CD14-positive monocyte (primary cell): Measurements from ENCODE around the gene HYLS1. TPM values are rescaled to one million over a fixed set of nuclear protein-coding genes. Genes with fewer than 3 reads are reported as not detected.
A peak's percentile ranks its signal among the peaks of the same experiment; 100 is the strongest.

Experiments
- DNase-seq, 3 donors: peaks; one replicate each; pipeline ENCODE4 v3.0.0-alpha.2; 2011 to 2022
- H2AFZ ChIP-seq: 2 replicates; pipeline ENCODE4 v1.6.0; 2012; ENCODE audit warnings: mild to moderate bottlenecking, low read depth, low read length, inconsistent platforms; ENCODE audit not compliant: insufficient read depth, poor library complexity, severe bottlenecking
- H3K27ac ChIP-seq, 2 donors: 1 replicate in 1 of 2; 2 replicates in 1 of 2; pipeline ENCODE4 v1.5.1; 2012 to 2013; ENCODE audit warnings: low read length in 2 of 2, control low read depth in 1 of 2, inconsistent platforms in 1 of 2, low read depth in 1 of 2, mild to moderate bottlenecking in 1 of 2
- H3K27me3 ChIP-seq, 2 donors: one replicate each; pipeline versions ENCODE4 v1.6.0 to v1.6.1; 2011 to 2013; ENCODE audit warnings: low read length in 2 of 2; ENCODE audit not compliant: control insufficient read depth in 2 of 2, insufficient read depth in 2 of 2
- H3K36me3 ChIP-seq, 2 donors: replicated peaks in 1 of 2; 1 replicate in 1 of 2; 2 replicates in 1 of 2; pipeline versions ENCODE4 v1.5.1 to v1.6.1; 2012 to 2013; ENCODE audit warnings: low read length in 2 of 2, control low read depth in 1 of 2, inconsistent platforms in 1 of 2, mild to moderate bottlenecking in 1 of 2; ENCODE audit not compliant: insufficient read depth in 2 of 2, control insufficient read depth in 1 of 2
- H3K4me1 ChIP-seq, 2 donors: 1 replicate in 1 of 2; 2 replicates in 1 of 2; pipeline versions ENCODE4 v1.5.1 to v1.6.1; 2012 to 2013; ENCODE audit warnings: low read length in 2 of 2, control low read depth in 1 of 2, inconsistent platforms in 1 of 2, mild to moderate bottlenecking in 1 of 2, moderate library complexity in 1 of 2; ENCODE audit not compliant: insufficient read depth in 2 of 2, control insufficient read depth in 1 of 2
- H3K4me2 ChIP-seq: replicated peaks from 2 replicates; pipeline ENCODE3; 2012; ENCODE audit warnings: low read length, moderate library complexity, mild to moderate bottlenecking; ENCODE audit not compliant: poor library complexity, severe bottlenecking; ENCODE audit errors: extremely low read depth
- H3K4me3 ChIP-seq, 3 experiments: fragments of 200-600 bp in 1 of 3; sonication (generic) in 1 of 3; replicated peaks in 1 of 3; 1 replicate in 2 of 3; 2 replicates in 1 of 3; pipeline ENCODE4 v1.5.1; 2011 to 2013; ENCODE audit warnings: low read length in 3 of 3, mild to moderate bottlenecking in 3 of 3, control low read depth in 2 of 3, low read depth in 2 of 3, inconsistent platforms in 1 of 3, moderate library complexity in 1 of 3
- H3K79me2 ChIP-seq: 2 replicates; pipeline ENCODE4 v1.6.0; 2012; ENCODE audit warnings: mild to moderate bottlenecking, control low read depth, inconsistent platforms, low read length, moderate library complexity; ENCODE audit not compliant: insufficient read depth
- H3K9ac ChIP-seq: 2 replicates; pipeline ENCODE4 v1.6.0; 2017; ENCODE audit warnings: low read length, mild to moderate bottlenecking; ENCODE audit not compliant: insufficient read depth, poor library complexity, severe bottlenecking
- H3K9me3 ChIP-seq, 2 donors: replicated peaks in 1 of 2; 1 replicate in 1 of 2; 2 replicates in 1 of 2; pipeline versions ENCODE4 v1.5.1 to v1.6.1; 2012 to 2013; ENCODE audit warnings: low read length in 2 of 2, control low read depth in 1 of 2; ENCODE audit not compliant: control insufficient read depth in 1 of 2, insufficient read depth in 1 of 2
- H4K20me1 ChIP-seq: 2 replicates; pipeline ENCODE4 v1.6.0; 2012; ENCODE audit warnings: mild to moderate bottlenecking, low read length, control low read depth, moderate library complexity; ENCODE audit not compliant: insufficient read depth
- H3K27ac Mint-ChIP-seq, 7 donors: one replicate each; pipeline ENCODE4 v1.8.0; 2020; ENCODE audit warnings: mild to moderate bottlenecking in 7 of 7, mixed read lengths in 7 of 7, moderate library complexity in 6 of 7, inconsistent platforms in 2 of 7
- H3K27me3 Mint-ChIP-seq, 3 donors: one replicate each; pipeline ENCODE4 v1.8.0; 2021 to 2022; ENCODE audit warnings: low read depth in 3 of 3, mild to moderate bottlenecking in 3 of 3, mixed read lengths in 3 of 3, moderate library complexity in 3 of 3, inconsistent platforms in 1 of 3
- H3K36me3 Mint-ChIP-seq, 2 donors: one replicate each; pipeline ENCODE4 v1.8.0; 2020; ENCODE audit warnings: mixed read lengths in 2 of 2, inconsistent platforms in 1 of 2, mild to moderate bottlenecking in 1 of 2
- H3K4me1 Mint-ChIP-seq: one replicate; pipeline ENCODE4 v1.8.0; 2020; ENCODE audit warnings: mild to moderate bottlenecking, mixed read lengths
- H3K4me3 Mint-ChIP-seq, 2 donors: one replicate each; pipeline ENCODE4 v1.8.0; 2020; ENCODE audit warnings: mild to moderate bottlenecking in 2 of 2, mixed read lengths in 2 of 2, moderate library complexity in 1 of 2
- H3K9me3 Mint-ChIP-seq, 7 donors: one replicate each; pipeline ENCODE4 v1.8.0; 2020 to 2022; ENCODE audit warnings: mixed read lengths in 7 of 7, mild to moderate bottlenecking in 6 of 7, moderate library complexity in 6 of 7, inconsistent platforms in 2 of 7
- WGBS: methylation state at CpG from one replicate; pipeline ENCODE4 v1.1.5; 2013; ENCODE audit warnings: missing lambda C conversion rate; ENCODE audit not compliant: insufficient coverage; 5-methylcytosine and 5-hydroxymethylcytosine counted together
- intact Hi-C, 2 donors: fragments of 100-400 bp; cut with micrococcal nuclease; formaldehyde crosslinking; loops; one replicate each; pipeline versions ENCODE4 v1.15.0 to v1.15.1; 2023
- polyA minus RNA-seq: library from RNA; depleted of rRNA, polyadenylated mRNA; stranded (reverse); fragments of >200 nt; gene quantifications from 2 replicates; pipeline ENCODE4 v1.2.3, GENCODE V29; 2012
- polyA plus RNA-seq, 3 donors: library from polyadenylated mRNA; depleted of rRNA in 1 of 3; unstranded in 2 of 3; stranded (reverse) in 1 of 3; fragments of 300-500 nt in 2 of 3; fragments of >200 nt in 1 of 3; fragmentation: Illumina TruSeq in 2 of 3; gene quantifications; 1 replicate in 2 of 3; 2 replicates in 1 of 3; pipeline ENCODE4 v1.2.3, GENCODE V29; 2012 to 2021
- total RNA-seq, 12 experiments: library from RNA in 1 of 12; stranded (reverse) in 1 of 12; fragments of 120-200 nt in 1 of 12; gene quantifications; one replicate each; pipeline ENCODE4 v1.2.4 and lab custom pipeline; 2013 to 2026; ENCODE audit warnings: mixed read lengths in 6 of 12, inconsistent platforms in 1 of 12
- TF ChIP-seq, protein P1 (sequence below): fragments of 200-600 bp; IDR thresholded peaks from one replicate; pipeline ENCODE4 v1.8.0; 2022; ENCODE audit warnings: antibody characterized with exemption, mild to moderate bottlenecking

HYLS1 gene, protein sequence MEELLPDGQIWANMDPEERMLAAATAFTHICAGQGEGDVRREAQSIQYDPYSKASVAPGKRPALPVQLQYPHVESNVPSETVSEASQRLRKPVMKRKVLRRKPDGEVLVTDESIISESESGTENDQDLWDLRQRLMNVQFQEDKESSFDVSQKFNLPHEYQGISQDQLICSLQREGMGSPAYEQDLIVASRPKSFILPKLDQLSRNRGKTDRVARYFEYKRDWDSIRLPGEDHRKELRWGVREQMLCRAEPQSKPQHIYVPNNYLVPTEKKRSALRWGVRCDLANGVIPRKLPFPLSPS
- 5.3 TPM for total RNA-seq (2013)
- polyA plus RNA-seq: 1 to 10 TPM in 2 of 3 donors, under 1 TPM in 1; 0.61 to 2.6 (median 2.0) TPM
- 1.2 and 2.8 TPM in 2 replicates for polyA minus RNA-seq
- 0.84 to 4.5 (median 2.4) reads per million in 11 experiments for total RNA-seq (lab: John Stamatoyannopoulos, UW)

DNA sequence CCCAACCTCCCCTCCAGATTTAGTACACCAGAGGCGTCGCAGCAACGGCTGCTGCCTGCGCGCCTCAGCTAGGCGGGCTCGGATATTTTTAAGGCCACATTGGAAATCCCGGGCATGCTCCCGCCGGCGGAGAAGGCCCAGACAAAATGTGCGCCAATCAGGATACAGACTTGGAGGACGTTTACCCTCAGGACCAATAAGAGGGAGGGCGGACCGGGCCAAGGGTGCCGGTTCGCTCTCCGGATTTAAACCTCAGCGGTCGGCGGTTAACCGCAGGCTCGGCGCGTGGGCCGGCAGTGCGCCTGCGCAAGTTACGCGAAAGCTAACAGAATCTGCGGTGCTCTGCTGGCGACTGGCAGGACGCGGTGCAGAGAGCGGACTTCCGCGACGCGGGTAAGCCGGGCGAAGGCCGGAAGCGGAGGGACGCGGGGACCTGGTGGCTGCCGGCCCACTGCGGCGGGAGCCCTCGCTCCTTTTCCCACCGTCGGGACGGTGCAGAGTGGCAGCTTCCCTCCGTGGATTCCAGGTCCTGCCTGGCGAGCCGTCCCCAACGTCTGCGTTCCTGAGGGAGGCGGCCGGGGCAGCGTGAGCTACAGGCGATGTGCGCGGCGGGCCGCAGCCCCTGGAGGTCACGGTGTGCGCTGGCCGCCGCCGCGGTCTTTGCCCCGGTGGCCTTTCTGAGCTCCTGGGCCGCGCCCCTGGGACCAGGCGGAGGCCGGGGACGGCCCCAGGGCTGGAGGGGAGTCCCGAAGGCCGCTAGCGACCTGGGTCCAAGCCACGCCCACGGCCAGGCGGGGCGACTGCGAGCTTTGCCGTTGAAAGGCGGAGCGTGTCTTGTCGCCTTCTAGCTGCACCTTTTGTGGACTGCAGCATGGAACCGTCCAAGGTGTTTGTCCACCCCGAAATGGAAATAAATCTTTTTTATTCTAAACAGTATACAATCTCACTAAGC is at the start of gene HYLS1:
Gene HYLS1, plus strand, starts transcription at position 296 of the 952 bp plus-strand sequence. CDS start 11,701 bp downstream, outside the sequence.
- Histone ChIP-seq H3K79me2 (peaks cover 35% of the 10 kb centered on the region), H3K4me1 (peaks cover 17 to 25% of the 10 kb centered on the region in 2 donors), H2AFZ (peak within 1 kb of the TSS; percentile 97), H3K36me3 (peaks cover 7 to 12% of the 10 kb centered on the region in 2 donors), H3K9me3 (no peaks in the 10 kb centered on the region), H3K27me3 (no peaks in the 10 kb centered on the region), H3K27ac (peak within 1 kb of the TSS; percentile 83 to 85), H3K4me3 (peak within 1 kb of the TSS; percentile 58 to 93 (median 68)), H3K9ac (peak within 1 kb of the TSS; percentile 79), H4K20me1 (no peaks in the 10 kb centered on the region), H3K4me2 (peak within 1 kb of the TSS; percentile 79)
- Mint-ChIP-seq H3K27ac (peak within 1 kb of the TSS; percentile 78 to 93 (median 91)), H3K9me3 (peaks cover 0 to 7% (median 0%) of the 10 kb centered on the region in 7 donors), H3K27me3 (peaks cover 1 to 9% (median 5%) of the 10 kb centered on the region in 3 donors), H3K36me3 (peaks cover 10 to 15% of the 10 kb centered on the region in 2 donors), H3K4me3 (peak within 1 kb of the TSS; percentile 89 to 90), H3K4me1 (peaks cover 32% of the 10 kb centered on the region)
- DNase-seq: peak; percentile 95 to 98 (median 97)
- intact Hi-C loops: loop anchor here in 1 of 2 donors (2.0 to 10.0 kb wide), 2 partner anchors 15 to 293 kb away; partner anchors contain the start of genes PUS3 and STT3A
- WGBS: under 1% methylated on average over 86 of the region's 91 CpGs
- TF ChIP-seq, protein P1, sequence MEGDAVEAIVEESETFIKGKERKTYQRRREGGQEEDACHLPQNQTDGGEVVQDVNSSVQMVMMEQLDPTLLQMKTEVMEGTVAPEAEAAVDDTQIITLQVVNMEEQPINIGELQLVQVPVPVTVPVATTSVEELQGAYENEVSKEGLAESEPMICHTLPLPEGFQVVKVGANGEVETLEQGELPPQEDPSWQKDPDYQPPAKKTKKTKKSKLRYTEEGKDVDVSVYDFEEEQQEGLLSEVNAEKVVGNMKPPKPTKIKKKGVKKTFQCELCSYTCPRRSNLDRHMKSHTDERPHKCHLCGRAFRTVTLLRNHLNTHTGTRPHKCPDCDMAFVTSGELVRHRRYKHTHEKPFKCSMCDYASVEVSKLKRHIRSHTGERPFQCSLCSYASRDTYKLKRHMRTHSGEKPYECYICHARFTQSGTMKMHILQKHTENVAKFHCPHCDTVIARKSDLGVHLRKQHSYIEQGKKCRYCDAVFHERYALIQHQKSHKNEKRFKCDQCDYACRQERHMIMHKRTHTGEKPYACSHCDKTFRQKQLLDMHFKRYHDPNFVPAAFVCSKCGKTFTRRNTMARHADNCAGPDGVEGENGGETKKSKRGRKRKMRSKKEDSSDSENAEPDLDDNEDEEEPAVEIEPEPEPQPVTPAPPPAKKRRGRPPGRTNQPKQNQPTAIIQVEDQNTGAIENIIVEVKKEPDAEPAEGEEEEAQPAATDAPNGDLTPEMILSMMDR: no peak
